Measurements from ENCODE around the gene LCLAT1. TPM values are rescaled to one million over a fixed set of nuclear protein-coding genes. Genes with fewer than 3 reads are reported as not detected.

Gene LCLAT1
- total RNA-seq, 1 experiment from 2014 or later = 36.0 TPM

- in situ Hi-C loops (cut with HindIII; ENCODE audit: low pct_unique_long_range_greater_than_20kb, low sequenced_read_pairs) = no loop called here
- intact Hi-C loops (cut with micrococcal nuclease; ENCODE audit: unreplicated experiment) = no loop called here
- Histone ChIP-seq H3K36me3 (ENCODE audit: control insufficient read depth, insufficient read depth, low read length) (no peaks in the 10 kb centered on the region), H3K4me1 (ENCODE audit: control insufficient read depth, insufficient read depth, low read length) (no peaks in the 10 kb centered on the region), H3K9me3 (ENCODE audit: control insufficient read depth, insufficient read depth, low read depth, low read length) (no peaks in the 10 kb centered on the region), H3K27me3 (ENCODE audit: control insufficient read depth, insufficient read depth, low read length) (no peaks in the 10 kb centered on the region), H3K27ac (ENCODE audit: low read length) (no peak overlapping the region), H3K4me3 (ENCODE audit: low read depth in 2 of 2, low read length in 2 of 2) (no peak overlapping the region)
- POLR2A ChIA-PET = no interaction called here
- ATAC-seq = no peak
- TF ChIP-seq SIN3A (IDR thresholded peaks at IDR 0.05; ENCODE audit: borderline replicate concordance, insufficient read depth, low read depth, low read length) (no peak), CTCF (IDR thresholded peaks at IDR 0.05) (no peak), REST (IDR thresholded peaks at IDR 0.05; ENCODE audit: insufficient read depth in 1 of 2, low read depth in 2 of 2, low read length in 1 of 2) (no peak), TCF7L2 (IDR thresholded peaks at IDR 0.05; ENCODE audit: low read depth, low read length) (no peak), POLR2AphosphoS5 (IDR thresholded peaks at IDR 0.05; ENCODE audit: low read depth, low read length) (no peak)
- CTCF ChIA-PET = no interaction called here
- BruUV-seq (replicated peaks) = no TSS peak
- no peak for DNase-seq (ENCODE audit: low read depth, low spot score)
These were observed 232.5 kb downstream of the LCLAT1 start for GRCh38 chr2:30679426-30680088.

- ATAC-seq (no peak), DNase-seq (ENCODE audit: low read depth, low spot score) (no peak)
- Histone ChIP-seq H3K36me3 (ENCODE audit: control insufficient read depth, insufficient read depth, low read length) (no peaks in the 10 kb centered on the region), H3K9me3 (ENCODE audit: control insufficient read depth, insufficient read depth, low read depth, low read length) (no peaks in the 10 kb centered on the region), H3K27me3 (ENCODE audit: control insufficient read depth, insufficient read depth, low read length) (no peaks in the 10 kb centered on the region), H3K4me1 (ENCODE audit: control insufficient read depth, insufficient read depth, low read length) (no peaks in the 10 kb centered on the region), H3K4me3 (ENCODE audit: low read depth in 2 of 2, low read length in 2 of 2) (no peak overlapping the region), H3K27ac (ENCODE audit: low read length) (no peak overlapping the region)
- intact Hi-C loops (cut with micrococcal nuclease; ENCODE audit: unreplicated experiment) = no loop called here
- POLR2A ChIA-PET = no interaction called here
- TF ChIP-seq SIN3A (IDR thresholded peaks at IDR 0.05; ENCODE audit: borderline replicate concordance, insufficient read depth, low read depth, low read length) (no peak), CTCF (IDR thresholded peaks at IDR 0.05) (no peak), TCF7L2 (IDR thresholded peaks at IDR 0.05; ENCODE audit: low read depth, low read length) (no peak), POLR2AphosphoS5 (IDR thresholded peaks at IDR 0.05; ENCODE audit: low read depth, low read length) (no peak), REST (IDR thresholded peaks at IDR 0.05; ENCODE audit: insufficient read depth in 1 of 2, low read depth in 2 of 2, low read length in 1 of 2) (no peak)
- BruUV-seq (replicated peaks) = no TSS peak
- CTCF ChIA-PET = no interaction called here
- in situ Hi-C loops (cut with HindIII; ENCODE audit: low pct_unique_long_range_greater_than_20kb, low sequenced_read_pairs) = no loop called here
These were observed 233.1 kb downstream of the LCLAT1 start for GRCh38 chr2:30680121-30680520.
